Measurements from ENCODE around the gene SERPINB1.

GRCh38 chr6:2865694-2866151 lies 24.1 kb upstream of the SERPINB1 start:
- TF ChIP-seq CTCF (conservative IDR thresholded peaks at IDR 0.05; ENCODE audit: low read length) (no peak), EZH2phosphoT487 (IDR thresholded peaks at IDR 0.05; ENCODE audit: borderline replicate concordance, low read depth, low read length) (no peak)
